ENCODE data around the gene LTC4S.

Gene LTC4S

GRCh38 chr5:179817890-179818745, 24.3 kb downstream of the LTC4S start:
- Histone ChIP-seq H3K9me3 (ENCODE audit: control insufficient read depth, low read length) (no peaks in the 10 kb centered on the region), H3K36me3 (ENCODE audit: control insufficient read depth, insufficient read depth, low read length) (peaks cover 13% of the 10 kb centered on the region), H3K27me3 (replicated peaks; ENCODE audit: control insufficient read depth, insufficient read depth, low read length, poor library complexity, severe bottlenecking) (no peaks in the 10 kb centered on the region), H3K4me1 (ENCODE audit: control insufficient read depth, insufficient read depth, low read length, poor library complexity, severe bottlenecking) (peaks cover 40% of the 10 kb centered on the region), H3K27ac (ENCODE audit: insufficient read depth, low read length, poor library complexity, severe bottlenecking) (peak overlapping the region; percentile 98), H3K4me3 (ENCODE audit: insufficient read depth, low read depth, low read length, poor library complexity, severe bottlenecking) (peak overlapping the region; percentile 100)
- DNase-seq: no peak

- H3K4me3 ChIP-seq (ENCODE audit: insufficient read depth, low read depth, low read length, poor library complexity, severe bottlenecking): peak overlapping the region; percentile 100
- peak overlapping the region; percentile 98 for H3K27ac ChIP-seq (ENCODE audit: insufficient read depth, low read length, poor library complexity, severe bottlenecking)
- peak; percentile 92 to 96 (median 93) for DNase-seq
- H3K9me3 ChIP-seq (ENCODE audit: control insufficient read depth, low read length): no peaks in the 10 kb centered on the region
- H3K36me3 ChIP-seq (ENCODE audit: control insufficient read depth, insufficient read depth, low read length): peaks cover 16% of the 10 kb centered on the region
- no peaks in the 10 kb centered on the region for H3K27me3 ChIP-seq (replicated peaks; ENCODE audit: control insufficient read depth, insufficient read depth, low read length, poor library complexity, severe bottlenecking)
- H3K4me1 ChIP-seq (ENCODE audit: control insufficient read depth, insufficient read depth, low read length, poor library complexity, severe bottlenecking): peaks cover 40% of the 10 kb centered on the region
Observed at GRCh38 chr5:179818746-179819295, 25.0 kb downstream of the LTC4S start.

- peak overlapping the region; percentile 98 for H3K27ac ChIP-seq (ENCODE audit: insufficient read depth, low read length, poor library complexity, severe bottlenecking)
- H3K9me3 ChIP-seq (ENCODE audit: control insufficient read depth, low read length): no peaks in the 10 kb centered on the region
- H3K27me3 ChIP-seq (replicated peaks; ENCODE audit: control insufficient read depth, insufficient read depth, low read length, poor library complexity, severe bottlenecking): no peaks in the 10 kb centered on the region
- peak overlapping the region; percentile 100 for H3K4me3 ChIP-seq (ENCODE audit: insufficient read depth, low read depth, low read length, poor library complexity, severe bottlenecking)
- peaks cover 40% of the 10 kb centered on the region for H3K4me1 ChIP-seq (ENCODE audit: control insufficient read depth, insufficient read depth, low read length, poor library complexity, severe bottlenecking)
- H3K36me3 ChIP-seq (ENCODE audit: control insufficient read depth, insufficient read depth, low read length): peaks cover 16% of the 10 kb centered on the region
- DNase-seq: peak; percentile 39 to 44 (median 42)
Observed at GRCh38 chr5:179819296-179820126, 25.7 kb downstream of the LTC4S start.

GRCh38 chr5:179820127-179820482, 26.3 kb downstream of the LTC4S start:
- no peak for DNase-seq
- Histone ChIP-seq H3K4me1 (ENCODE audit: control insufficient read depth, insufficient read depth, low read length, poor library complexity, severe bottlenecking) (peaks cover 40% of the 10 kb centered on the region), H3K4me3 (ENCODE audit: insufficient read depth, low read depth, low read length, poor library complexity, severe bottlenecking) (peak overlapping the region; percentile 100), H3K27me3 (replicated peaks; ENCODE audit: control insufficient read depth, insufficient read depth, low read length, poor library complexity, severe bottlenecking) (no peaks in the 10 kb centered on the region), H3K36me3 (ENCODE audit: control insufficient read depth, insufficient read depth, low read length) (peaks cover 21% of the 10 kb centered on the region), H3K27ac (ENCODE audit: insufficient read depth, low read length, poor library complexity, severe bottlenecking) (peak overlapping the region; percentile 98), H3K9me3 (ENCODE audit: control insufficient read depth, low read length) (no peaks in the 10 kb centered on the region)

GRCh38 chr5:179820483-179821297, 26.9 kb downstream of the LTC4S start, which contains the start of gene SQSTM1:
TSS of gene SQSTM1 (plus strand) at chr5:179820905. CDS start at chr5:179820937, 32 bp downstream.
- no peaks in the 10 kb centered on the region for H3K27me3 ChIP-seq (replicated peaks; ENCODE audit: control insufficient read depth, insufficient read depth, low read length, poor library complexity, severe bottlenecking)
- DNase-seq: peak; percentile 71 to 78 (median 72)
- no peaks in the 10 kb centered on the region for H3K9me3 ChIP-seq (ENCODE audit: control insufficient read depth, low read length)
- peaks cover 26% of the 10 kb centered on the region for H3K36me3 ChIP-seq (ENCODE audit: control insufficient read depth, insufficient read depth, low read length)
- peaks cover 40% of the 10 kb centered on the region for H3K4me1 ChIP-seq (ENCODE audit: control insufficient read depth, insufficient read depth, low read length, poor library complexity, severe bottlenecking)
- H3K4me3 ChIP-seq (ENCODE audit: insufficient read depth, low read depth, low read length, poor library complexity, severe bottlenecking): peak within 1 kb of the TSS; percentile 100
- H3K27ac ChIP-seq (ENCODE audit: insufficient read depth, low read length, poor library complexity, severe bottlenecking): peak within 1 kb of the TSS; percentile 98

- Histone ChIP-seq H3K4me1 (ENCODE audit: control insufficient read depth, insufficient read depth, low read length, poor library complexity, severe bottlenecking) (peaks cover 40% of the 10 kb centered on the region), H3K27ac (ENCODE audit: insufficient read depth, low read length, poor library complexity, severe bottlenecking) (peak overlapping the region; percentile 98), H3K4me3 (ENCODE audit: insufficient read depth, low read depth, low read length, poor library complexity, severe bottlenecking) (peak overlapping the region; percentile 100), H3K27me3 (replicated peaks; ENCODE audit: control insufficient read depth, insufficient read depth, low read length, poor library complexity, severe bottlenecking) (no peaks in the 10 kb centered on the region), H3K9me3 (ENCODE audit: control insufficient read depth, low read length) (no peaks in the 10 kb centered on the region), H3K36me3 (ENCODE audit: control insufficient read depth, insufficient read depth, low read length) (peaks cover 34% of the 10 kb centered on the region)
- peak; percentile 79 to 87 (median 85) for DNase-seq
Observed at GRCh38 chr5:179821298-179822058, 27.7 kb downstream of the LTC4S start.

- peak overlapping the region; percentile 98 for H3K27ac ChIP-seq (ENCODE audit: insufficient read depth, low read length, poor library complexity, severe bottlenecking)
- H3K4me1 ChIP-seq (ENCODE audit: control insufficient read depth, insufficient read depth, low read length, poor library complexity, severe bottlenecking): peaks cover 40% of the 10 kb centered on the region
Observed at GRCh38 chr5:179822059-179822432, 28.3 kb downstream of the LTC4S start.

GRCh38 chr5:179822444-179822990, 28.7 kb downstream of the LTC4S start:
- H3K9me3 ChIP-seq (ENCODE audit: control insufficient read depth, low read length): no peaks in the 10 kb centered on the region
- peak overlapping the region; percentile 100 for H3K4me3 ChIP-seq (ENCODE audit: insufficient read depth, low read depth, low read length, poor library complexity, severe bottlenecking)
- H3K27me3 ChIP-seq (replicated peaks; ENCODE audit: control insufficient read depth, insufficient read depth, low read length, poor library complexity, severe bottlenecking): no peaks in the 10 kb centered on the region
- H3K36me3 ChIP-seq (ENCODE audit: control insufficient read depth, insufficient read depth, low read length): peaks cover 45% of the 10 kb centered on the region
- no peak for DNase-seq
- H3K4me1 ChIP-seq (ENCODE audit: control insufficient read depth, insufficient read depth, low read length, poor library complexity, severe bottlenecking): peaks cover 37% of the 10 kb centered on the region
- peak overlapping the region; percentile 98 for H3K27ac ChIP-seq (ENCODE audit: insufficient read depth, low read length, poor library complexity, severe bottlenecking)

More at GRCh38 chr5:179822059-179822432, 28.3 kb downstream of the LTC4S start:
- H3K4me3 ChIP-seq (ENCODE audit: insufficient read depth, low read depth, low read length, poor library complexity, severe bottlenecking): peak overlapping the region; percentile 100
- no peak for DNase-seq
- H3K27me3 ChIP-seq (replicated peaks; ENCODE audit: control insufficient read depth, insufficient read depth, low read length, poor library complexity, severe bottlenecking): no peaks in the 10 kb centered on the region
- H3K9me3 ChIP-seq (ENCODE audit: control insufficient read depth, low read length): no peaks in the 10 kb centered on the region
- H3K36me3 ChIP-seq (ENCODE audit: control insufficient read depth, insufficient read depth, low read length): peaks cover 40% of the 10 kb centered on the region

Measured in effector memory CD4-positive, alpha-beta T cell (primary cell).